NOMO-1 treated with DMSO at 0.1 percent for 48 hours (cell line): ENCODE data around the gene ZNF343.

Source experiments
- DNase-seq: peaks from one replicate; lab custom pipeline; 2025; ENCODE audit not compliant: unreplicated experiment; lab: John Stamatoyannopoulos, UW

ZNF343 gene

DNA sequence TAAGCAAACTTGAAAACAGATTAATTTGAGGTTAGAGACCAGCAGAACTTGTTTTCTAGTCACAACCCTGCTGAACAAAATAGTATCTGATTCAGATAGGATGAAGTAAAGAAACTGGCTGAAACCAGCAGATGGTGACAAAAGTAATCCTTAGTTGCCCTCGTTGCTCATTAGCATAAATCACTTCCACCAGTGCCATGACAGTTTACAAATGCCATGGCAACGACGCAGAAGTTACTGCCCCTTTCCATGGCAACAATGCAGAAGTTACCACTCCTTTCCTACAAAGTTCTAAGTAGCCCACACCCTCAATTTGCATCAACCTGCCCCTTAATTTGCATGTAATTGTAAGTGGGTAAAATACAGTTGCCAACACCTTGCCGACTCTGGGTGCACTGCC, 61.9 kb downstream of the ZNF343 start:
- peak; percentile 36 for DNase-seq
